ENCODE results near the gene LGMN. TPM values are rescaled to one million over a fixed set of nuclear protein-coding genes. Genes with fewer than 3 reads are reported as not detected.

LGMN gene
- total and polyA plus RNA-seq, 3 donors from 2014 or later: 58.1 to 102 (median 88.9) TPM

- intact Hi-C loops (cut with DNase I; ENCODE audit: low total_unique reads): no loop called here
- Histone ChIP-seq H3K4me1 (peaks cover 8% of the 10 kb centered on the region), H3K9me3 (no peaks in the 10 kb centered on the region), H3K27ac (no peak overlapping the region), H3K27me3 (no peaks in the 10 kb centered on the region), H3K4me3 (no peak overlapping the region), H3K36me3 (ENCODE audit: low read depth, missing control alignments) (no peaks in the 10 kb centered on the region)
- TF ChIP-seq POLR2A (IDR thresholded peaks at IDR 0.05): no peak
- DNase-seq: no peak
- 77 to 81% methylated on average over 4 of the region's 4 CpGs for WGBS, 2 donors
Measured at GRCh38 chr14:92677087-92677668, 71.2 kb downstream of the LGMN start.

- WGBS, 2 donors: 85 to 94% methylated on average over 5 to 8 of the region's 8 CpGs
- no peak for DNase-seq
- H3K36me3 ChIP-seq (ENCODE audit: low read depth, missing control alignments): no peaks in the 10 kb centered on the region
- TF ChIP-seq CTCF (IDR thresholded peaks at IDR 0.05) (no peak), POLR2A (IDR thresholded peaks at IDR 0.05) (no peak)
- no peaks in the 10 kb centered on the region for H3K27me3 ChIP-seq
- no peak overlapping the region for H3K27ac ChIP-seq
- no peaks in the 10 kb centered on the region for H3K9me3 ChIP-seq
- H3K4me1 ChIP-seq: peaks cover 8% of the 10 kb centered on the region
- H3K4me3 ChIP-seq: no peak overlapping the region
- intact Hi-C loops (cut with DNase I; ENCODE audit: low total_unique reads): no loop called here
Measured at GRCh38 chr14:92676403-92677086, 71.9 kb downstream of the LGMN start.

DNA sequence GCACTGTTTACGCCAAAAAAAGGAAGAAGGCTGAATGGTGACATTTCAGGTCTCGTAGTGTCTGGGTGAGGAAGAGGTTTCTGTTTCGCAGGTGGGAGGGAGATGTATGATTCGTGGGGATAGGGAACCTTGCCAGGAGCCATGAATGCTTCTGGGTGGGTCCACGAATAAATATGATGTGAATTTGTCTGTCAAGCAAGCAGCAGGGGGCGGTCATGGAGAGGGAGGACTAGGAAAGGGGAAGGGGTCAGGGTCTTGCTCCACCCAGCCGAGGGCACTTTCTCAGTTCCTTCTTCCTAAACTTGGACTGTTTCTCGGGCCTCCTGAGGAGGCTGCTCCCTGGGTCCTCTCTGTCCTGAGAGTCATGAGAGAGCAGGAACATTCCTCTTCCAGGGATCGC lies 72.5 kb downstream of the LGMN start:
- TF ChIP-seq CTCF (IDR thresholded peaks at IDR 0.05) (no peak), POLR2A (IDR thresholded peaks at IDR 0.05) (no peak)
- Histone ChIP-seq H3K27me3 (no peaks in the 10 kb centered on the region), H3K36me3 (ENCODE audit: low read depth, missing control alignments) (no peaks in the 10 kb centered on the region), H3K4me3 (no peak overlapping the region), H3K27ac (no peak overlapping the region), H3K4me1 (peaks cover 3% of the 10 kb centered on the region), H3K9me3 (no peaks in the 10 kb centered on the region)
- DNase-seq: no peak
- 58 to 63% methylated on average over 9 of the region's 9 CpGs for WGBS, 2 donors
- intact Hi-C loops (cut with DNase I; ENCODE audit: low total_unique reads): no loop called here

DNA sequence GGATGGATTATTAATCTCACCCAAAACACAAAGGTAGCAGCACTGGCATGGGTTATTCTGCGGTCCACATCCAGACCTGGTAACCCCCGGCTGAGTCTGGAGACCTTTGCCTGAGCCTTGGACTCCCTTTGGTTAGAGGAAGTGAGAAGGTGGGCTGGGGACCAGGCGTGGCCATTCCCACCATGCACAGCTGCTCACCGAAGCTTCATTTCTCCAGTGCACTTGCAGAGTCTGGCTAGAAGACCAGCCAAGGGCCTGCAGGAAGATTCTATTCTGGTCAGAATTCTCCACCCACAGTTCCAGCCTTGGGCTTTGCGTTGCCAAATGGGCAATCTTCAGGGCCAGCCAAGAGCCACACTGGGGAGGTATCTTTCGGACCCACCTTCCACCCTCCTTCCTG lies 73.0 kb downstream of the LGMN start:
- H3K27me3 ChIP-seq: no peaks in the 10 kb centered on the region
- intact Hi-C loops (cut with DNase I; ENCODE audit: low total_unique reads): no loop called here
- DNase-seq: no peak
- H3K9me3 ChIP-seq: no peaks in the 10 kb centered on the region
- H3K4me1 ChIP-seq: no peaks in the 10 kb centered on the region
- no peak overlapping the region for H3K4me3 ChIP-seq
- 81 to 87% methylated on average over 6 of the region's 6 CpGs for whole genome bisulfite sequencing, 2 donors
- TF ChIP-seq POLR2A (IDR thresholded peaks at IDR 0.05) (no peak), CTCF (IDR thresholded peaks at IDR 0.05) (no peak)
- H3K36me3 ChIP-seq (ENCODE audit: low read depth, missing control alignments): no peaks in the 10 kb centered on the region
- no peak overlapping the region for H3K27ac ChIP-seq

GRCh38 chr14:92673601-92674150 lies 74.8 kb downstream of the LGMN start:
- Histone ChIP-seq H3K27ac (no peak overlapping the region), H3K9me3 (no peaks in the 10 kb centered on the region), H3K36me3 (ENCODE audit: low read depth, missing control alignments) (no peaks in the 10 kb centered on the region), H3K27me3 (no peaks in the 10 kb centered on the region), H3K4me1 (no peaks in the 10 kb centered on the region), H3K4me3 (no peak overlapping the region)
- no peak for DNase-seq
- TF ChIP-seq POLR2A (IDR thresholded peaks at IDR 0.05): no peak
- no peak for TF ChIP-seq CTCF (IDR thresholded peaks at IDR 0.05)
- 69 to 75% methylated on average over 18 to 19 of the region's 19 CpGs for WGBS, 2 donors
- intact Hi-C loops (cut with DNase I; ENCODE audit: low total_unique reads): no loop called here
